Right atrium auricular region (tissue), 2 donors: ENCODE results near the gene PQBP1. TPM values are rescaled to one million over a fixed set of nuclear protein-coding genes. Genes with fewer than 3 reads are reported as not detected.

ENCODE experiments used
- DNase-seq: peaks from one replicate; pipeline ENCODE4 v3.0.0-alpha.2; 2019; ENCODE audit warnings: low spot score
- H3K27ac ChIP-seq, 2 donors: fragments of 200-600 bp; sonication (generic); 1 replicate in 1 of 2; 2 replicates in 1 of 2; pipeline ENCODE4 v1.5.1; 2016 to 2019
- H3K27me3 ChIP-seq, 2 donors: fragments of 200-600 bp; sonication (generic); one replicate each; pipeline versions ENCODE4 v1.5.1 to v1.6.0; 2017 to 2019
- H3K36me3 ChIP-seq: fragments of 200-600 bp; sonication (generic); one replicate; pipeline ENCODE4 v1.5.1; 2016
- H3K4me1 ChIP-seq, 2 donors: fragments of 200-600 bp; sonication (generic); one replicate each; pipeline versions ENCODE4 v1.5.1 to v1.6.0; 2017 to 2019
- H3K4me3 ChIP-seq, 2 donors: fragments of 200-600 bp; sonication (generic); 1 replicate in 1 of 2; 2 replicates in 1 of 2; pipeline ENCODE4 v1.5.1; 2017 to 2019; ENCODE audit warnings: mild to moderate bottlenecking in 1 of 2, moderate library complexity in 1 of 2
- H3K9me3 ChIP-seq, 2 donors: fragments of 200-600 bp; sonication (generic); one replicate each; pipeline ENCODE4 v1.5.1; 2019
- total RNA-seq, 2 donors: library from RNA; depleted of rRNA; stranded (reverse); fragments of >200 nt; gene quantifications; one replicate each; pipeline ENCODE4 v1.1.0, GENCODE V29; 2016
- TF ChIP-seq, protein P1 (sequence below), 2 donors: fragments of 200-600 bp; sonication (generic); IDR thresholded peaks; one replicate each; pipeline ENCODE4 v1.5.1; 2019; ENCODE audit warnings: antibody characterized with exemption in 2 of 2

Gene PQBP1
- total RNA-seq, 2 donors from 2014 or later = 44.4 to 66.7 TPM

DNA sequence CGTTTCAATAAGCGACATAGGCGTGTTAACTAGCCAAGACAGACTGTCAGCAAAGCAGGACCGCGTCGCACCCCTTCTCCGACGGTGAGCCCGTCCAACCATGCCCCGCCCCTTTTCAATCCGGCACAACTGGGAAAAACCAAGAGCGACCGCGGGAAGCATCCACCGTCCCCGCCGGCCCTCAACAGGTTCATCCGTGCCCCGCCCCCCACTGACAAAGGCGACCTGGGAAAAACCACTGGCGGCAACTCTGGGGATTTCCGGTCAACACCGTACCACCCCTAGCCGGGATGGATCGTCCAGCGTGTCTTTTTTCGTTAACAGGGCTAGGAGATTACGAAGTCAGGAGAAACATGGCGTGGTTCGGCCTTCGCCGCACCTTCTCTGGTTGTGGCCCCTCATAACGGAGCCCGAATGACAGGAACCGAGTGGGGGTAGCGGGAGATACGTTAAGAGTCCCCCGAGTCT lies 539 bp upstream of the PQBP1 start:
- Histone ChIP-seq H3K27me3 (no peaks in the 10 kb centered on the region), H3K27ac (peak overlapping the region; percentile 94 to 96), H3K36me3 (peaks cover 16% of the 10 kb centered on the region), H3K9me3 (no peaks in the 10 kb centered on the region), H3K4me3 (peak overlapping the region; percentile 59 to 66), H3K4me1 (peaks cover 0 to 11% of the 10 kb centered on the region in 2 donors)
- peak; percentile 81 for DNase-seq
- TF ChIP-seq, protein P1, sequence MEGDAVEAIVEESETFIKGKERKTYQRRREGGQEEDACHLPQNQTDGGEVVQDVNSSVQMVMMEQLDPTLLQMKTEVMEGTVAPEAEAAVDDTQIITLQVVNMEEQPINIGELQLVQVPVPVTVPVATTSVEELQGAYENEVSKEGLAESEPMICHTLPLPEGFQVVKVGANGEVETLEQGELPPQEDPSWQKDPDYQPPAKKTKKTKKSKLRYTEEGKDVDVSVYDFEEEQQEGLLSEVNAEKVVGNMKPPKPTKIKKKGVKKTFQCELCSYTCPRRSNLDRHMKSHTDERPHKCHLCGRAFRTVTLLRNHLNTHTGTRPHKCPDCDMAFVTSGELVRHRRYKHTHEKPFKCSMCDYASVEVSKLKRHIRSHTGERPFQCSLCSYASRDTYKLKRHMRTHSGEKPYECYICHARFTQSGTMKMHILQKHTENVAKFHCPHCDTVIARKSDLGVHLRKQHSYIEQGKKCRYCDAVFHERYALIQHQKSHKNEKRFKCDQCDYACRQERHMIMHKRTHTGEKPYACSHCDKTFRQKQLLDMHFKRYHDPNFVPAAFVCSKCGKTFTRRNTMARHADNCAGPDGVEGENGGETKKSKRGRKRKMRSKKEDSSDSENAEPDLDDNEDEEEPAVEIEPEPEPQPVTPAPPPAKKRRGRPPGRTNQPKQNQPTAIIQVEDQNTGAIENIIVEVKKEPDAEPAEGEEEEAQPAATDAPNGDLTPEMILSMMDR (IDR thresholded peaks at IDR 0.05) = no peak

DNA sequence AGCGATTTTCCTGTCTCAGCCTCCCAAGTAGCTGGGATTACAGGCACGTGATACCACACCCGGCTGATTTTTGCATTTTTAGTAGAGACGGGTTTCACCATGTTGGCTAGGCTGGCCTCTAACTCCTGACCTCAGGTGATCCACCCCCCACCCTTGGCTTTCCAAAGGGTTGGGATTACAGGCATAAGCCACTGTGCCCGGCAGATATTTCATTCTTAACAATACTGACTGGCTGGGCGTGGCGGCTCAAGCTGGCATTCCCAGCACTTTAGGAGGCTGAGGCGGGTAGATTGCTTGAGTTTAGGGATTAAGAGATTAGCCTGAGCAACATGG lies 1.3 kb downstream of the PQBP1 start:
- Histone ChIP-seq H3K36me3 (peaks cover 25% of the 10 kb centered on the region), H3K27me3 (no peaks in the 10 kb centered on the region)

DNA sequence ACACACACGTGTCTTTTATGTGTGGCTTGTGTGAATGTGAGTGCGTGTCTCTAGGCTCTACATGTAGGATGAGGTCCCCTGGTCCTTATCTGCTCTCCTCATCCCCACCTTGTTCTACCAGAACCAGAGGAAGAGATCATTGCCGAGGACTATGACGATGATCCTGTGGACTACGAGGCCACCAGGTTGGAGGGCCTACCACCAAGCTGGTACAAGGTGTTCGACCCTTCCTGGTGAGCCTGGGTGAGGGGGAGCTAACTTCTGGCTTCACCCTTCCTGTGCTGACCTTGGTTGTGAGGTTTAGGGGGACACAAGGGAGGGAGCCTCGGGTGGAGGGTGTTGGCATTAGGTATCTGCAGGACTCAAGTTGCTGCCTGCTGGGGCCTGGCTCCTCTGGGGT lies 3.3 kb downstream of the PQBP1 start:
- TF ChIP-seq, protein P1 (IDR thresholded peaks at IDR 0.05) = no peak
- Histone ChIP-seq H3K27ac (no peak overlapping the region), H3K9me3 (no peaks in the 10 kb centered on the region), H3K4me3 (no peak overlapping the region), H3K4me1 (peaks cover 0 to 11% of the 10 kb centered on the region in 2 donors), H3K36me3 (peaks cover 26% of the 10 kb centered on the region), H3K27me3 (no peaks in the 10 kb centered on the region)
- DNase-seq = no peak

More for the DNA sequence above, 1.3 kb downstream of the PQBP1 start:
- TF ChIP-seq, protein P1 (IDR thresholded peaks at IDR 0.05) = no peak
- no peak for DNase-seq
- peaks cover 0 to 11% of the 10 kb centered on the region in 2 donors for H3K4me1 ChIP-seq
- no peaks in the 10 kb centered on the region for H3K9me3 ChIP-seq
- H3K27ac ChIP-seq = no peak overlapping the region
- no peak overlapping the region for H3K4me3 ChIP-seq

DNA sequence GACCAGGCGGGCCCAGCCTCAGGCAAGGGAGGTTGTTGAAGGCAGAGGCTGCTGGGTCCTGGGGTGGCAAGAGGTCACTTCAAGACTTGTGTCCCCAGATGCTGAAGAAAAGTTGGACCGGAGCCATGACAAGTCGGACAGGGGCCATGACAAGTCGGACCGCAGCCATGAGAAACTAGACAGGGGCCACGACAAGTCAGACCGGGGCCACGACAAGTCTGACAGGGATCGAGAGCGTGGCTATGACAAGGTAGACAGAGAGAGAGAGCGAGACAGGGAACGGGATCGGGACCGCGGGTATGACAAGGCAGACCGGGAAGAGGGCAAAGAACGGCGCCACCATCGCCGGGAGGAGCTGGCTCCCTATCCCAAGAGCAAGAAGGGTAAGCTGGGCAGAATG lies 4.4 kb downstream of the PQBP1 start:
- H3K4me1 ChIP-seq = peaks cover 0 to 3% of the 10 kb centered on the region in 2 donors
- H3K4me3 ChIP-seq = no peak overlapping the region
- no peaks in the 10 kb centered on the region for H3K9me3 ChIP-seq
- H3K36me3 ChIP-seq = peaks cover 35% of the 10 kb centered on the region
- TF ChIP-seq, protein P1 (IDR thresholded peaks at IDR 0.05) = no peak
- H3K27ac ChIP-seq = no peak overlapping the region
- DNase-seq = no peak
- H3K27me3 ChIP-seq = no peaks in the 10 kb centered on the region

DNA sequence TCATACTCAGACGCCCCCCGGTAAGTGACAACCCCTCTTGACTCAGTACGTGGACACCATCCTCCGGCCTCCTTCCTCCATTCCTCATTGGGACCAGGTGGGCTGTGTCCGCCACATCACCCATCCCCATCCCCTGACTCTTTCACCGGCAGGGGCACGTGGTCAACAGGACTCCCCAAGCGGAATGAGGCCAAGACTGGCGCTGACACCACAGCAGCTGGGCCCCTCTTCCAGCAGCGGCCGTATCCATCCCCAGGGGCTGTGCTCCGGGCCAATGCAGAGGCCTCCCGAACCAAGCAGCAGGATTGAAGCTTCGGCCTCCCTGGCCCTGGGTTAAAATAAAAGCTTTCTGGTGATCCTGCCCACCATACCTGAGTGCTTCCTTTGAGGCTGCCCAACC lies 5.0 kb downstream of the PQBP1 start:
- TF ChIP-seq, protein P1 (IDR thresholded peaks at IDR 0.05) = no peak
- Histone ChIP-seq H3K27me3 (no peaks in the 10 kb centered on the region), H3K9me3 (no peaks in the 10 kb centered on the region), H3K27ac (no peak overlapping the region), H3K36me3 (peaks cover 35% of the 10 kb centered on the region), H3K4me3 (no peak overlapping the region), H3K4me1 (peaks cover 0 to 3% of the 10 kb centered on the region in 2 donors)
- DNase-seq = no peak

DNA sequence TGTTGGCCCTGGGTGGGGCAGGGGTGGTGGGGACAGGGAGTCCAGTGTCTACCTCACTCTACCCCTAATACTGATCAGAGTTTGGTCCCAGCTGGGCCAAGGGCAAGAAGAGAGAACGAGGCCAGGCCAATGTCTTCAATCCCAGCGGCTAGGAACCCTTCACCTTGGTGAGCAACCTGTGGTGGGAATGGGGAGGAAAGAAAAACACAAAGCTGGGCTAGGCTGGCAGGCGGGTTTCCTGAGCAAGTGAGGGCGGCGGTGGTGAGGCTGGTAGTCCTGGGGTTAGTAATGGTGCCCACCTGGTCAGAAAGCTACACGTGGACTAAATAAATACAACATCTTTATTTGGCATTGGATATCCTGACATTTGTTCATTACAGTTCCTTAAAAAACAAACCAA lies 5.6 kb downstream of the PQBP1 start:
- H3K27ac ChIP-seq = no peak overlapping the region
- H3K9me3 ChIP-seq = no peaks in the 10 kb centered on the region
- peaks cover 35% of the 10 kb centered on the region for H3K36me3 ChIP-seq
- H3K4me3 ChIP-seq = no peak overlapping the region
- TF ChIP-seq, protein P1 (IDR thresholded peaks at IDR 0.05) = no peak
- H3K27me3 ChIP-seq = no peaks in the 10 kb centered on the region
- peaks cover 0 to 3% of the 10 kb centered on the region in 2 donors for H3K4me1 ChIP-seq
- DNase-seq = no peak
